Measurements from ENCODE around the gene PROX2. TPM values are rescaled to one million over a fixed set of nuclear protein-coding genes. Genes with fewer than 3 reads are reported as not detected.
A peak's percentile ranks its signal among the peaks of the same experiment; 100 is the strongest.

PROX2 gene
- total and polyA plus RNA-seq, 12 donors: 0.08 TPM; not detected in 11

- H3K9me3 ChIP-seq (replicated peaks in 1 of 3): no peaks in the 10 kb centered on the region
- no peak overlapping the region for H3K4me3 ChIP-seq
- no peaks in the 10 kb centered on the region for H3K27me3 ChIP-seq
- intact Hi-C loops (cut with DNase I): loop anchor here (5.0 to 10.0 kb wide), 2 partner anchors 48 to 175 kb away; no protein-coding TSS in a partner anchor
- WGBS, 4 donors: 85 to 89% (median 89%) methylated on average over 10 of the region's 10 CpGs
- H3K27ac ChIP-seq: no peak overlapping the region
- TF ChIP-seq POLR2A (IDR thresholded peaks at IDR 0.05) (no peak), CTCF (IDR thresholded peaks at IDR 0.05) (no peak)
- no peak for DNase-seq
- no peaks in the 10 kb centered on the region for H3K36me3 ChIP-seq (replicated peaks in 1 of 2)
- H3K4me1 ChIP-seq (replicated peaks in 1 of 2): peaks cover 0 to 9% of the 10 kb centered on the region in 2 donors
These were observed 34.0 kb upstream of the PROX2 start for GRCh38 chr14:74909911-74910310.

- TF ChIP-seq CTCF (IDR thresholded peaks at IDR 0.05) (no peak), POLR2A (IDR thresholded peaks at IDR 0.05) (no peak)
- WGBS, 4 donors: 85 to 98% (median 92%) methylated on average over 6 to 14 of the region's 14 CpGs
- H3K9me3 ChIP-seq (replicated peaks in 1 of 3): no peaks in the 10 kb centered on the region
- intact Hi-C loops (cut with DNase I): loop anchor here (5.0 kb wide), 1 partner anchor 47 kb away; no protein-coding TSS in a partner anchor
- peak overlapping the region in 1 of 5 donors; percentile 17 for H3K27ac ChIP-seq
- peaks cover 0 to 9% of the 10 kb centered on the region in 2 donors for H3K4me1 ChIP-seq (replicated peaks in 1 of 2)
- no peaks in the 10 kb centered on the region for H3K36me3 ChIP-seq (replicated peaks in 1 of 2)
- no peak for DNase-seq
- no peak overlapping the region for H3K4me3 ChIP-seq
- no peaks in the 10 kb centered on the region for H3K27me3 ChIP-seq
These were observed 33.6 kb upstream of the PROX2 start for GRCh38 chr14:74909501-74909900.

- Histone ChIP-seq H3K4me1 (replicated peaks in 1 of 2) (peaks cover 0 to 6% of the 10 kb centered on the region in 2 donors), H3K9me3 (replicated peaks in 1 of 3) (no peaks in the 10 kb centered on the region), H3K27ac (peak overlapping the region in 1 of 5 donors; percentile 17), H3K27me3 (no peaks in the 10 kb centered on the region), H3K4me3 (no peak overlapping the region), H3K36me3 (replicated peaks in 1 of 2) (no peaks in the 10 kb centered on the region)
- intact Hi-C loops (cut with DNase I): loop anchor here (5.0 kb wide), 1 partner anchor 47 kb away; no protein-coding TSS in a partner anchor
- DNase-seq: no peak
- TF ChIP-seq POLR2A (IDR thresholded peaks at IDR 0.05) (no peak), CTCF (IDR thresholded peaks at IDR 0.05) (no peak)
- WGBS, 4 donors: 61 to 76% (median 70%) methylated on average over 7 to 9 of the region's 9 CpGs
These were observed 33.0 kb upstream of the PROX2 start for GRCh38 chr14:74908861-74909341.

GRCh38 chr14:74907744-74908143 lies 31.8 kb upstream of the PROX2 start:
- WGBS, 4 donors: 47 to 61% (median 54%) methylated on average over 6 of the region's 6 CpGs
- Histone ChIP-seq H3K27ac (peak overlapping the region in 1 of 5 donors; percentile 34), H3K4me3 (no peak overlapping the region), H3K27me3 (no peaks in the 10 kb centered on the region), H3K36me3 (replicated peaks in 1 of 2) (peaks cover 0 to 6% of the 10 kb centered on the region in 2 donors), H3K9me3 (replicated peaks in 1 of 3) (no peaks in the 10 kb centered on the region), H3K4me1 (replicated peaks in 1 of 2) (peaks cover 0 to 6% of the 10 kb centered on the region in 2 donors)
- no peak for TF ChIP-seq CTCF (IDR thresholded peaks at IDR 0.05)
- no peak for TF ChIP-seq POLR2A (IDR thresholded peaks at IDR 0.05)
- DNase-seq: peak in 1 of 7 donors; percentile 19
- intact Hi-C loops (cut with DNase I): loop anchor here (5.0 kb wide), 1 partner anchor 45 kb away; no protein-coding TSS in a partner anchor

Data from adrenal gland (tissue), 12 donors.